HepG2 (cell line): ENCODE measurements around the gene HES7. TPM values are rescaled to one million over a fixed set of nuclear protein-coding genes. Genes with fewer than 3 reads are reported as not detected.
A peak's percentile ranks its signal among the peaks of the same experiment; 100 is the strongest.

ENCODE experiments used
- ATRX ChIP-seq: sonication (generic); formaldehyde crosslinking; IDR thresholded peaks from 2 replicates; pipeline ENCODE4 v1.4.0; 2020; ENCODE audit warnings: missing genetic modification reagents, borderline replicate concordance
- DPF2 ChIP-seq: sonication (generic); formaldehyde crosslinking; IDR thresholded peaks from 2 replicates; pipeline ENCODE4 v1.4.0; 2020; ENCODE audit warnings: mild to moderate bottlenecking, low read depth, missing genetic modification reagents, borderline replicate concordance
- HES4 ChIP-seq: sonication (generic); formaldehyde crosslinking; IDR thresholded peaks from 2 replicates; pipeline ENCODE4 v1.9.0; 2021; ENCODE audit warnings: mild to moderate bottlenecking, missing genetic modification reagents, borderline replicate concordance
- HMG20B ChIP-seq: conservative IDR thresholded peaks from 2 replicates; pipeline ENCODE4 v1.6.1; 2016; ENCODE audit warnings: missing genetic modification reagents, missing compliant biosample characterization
- HNF1A ChIP-seq, 2 experiments: sonication (generic) in 1 of 2; formaldehyde crosslinking in 1 of 2; IDR thresholded peaks; 2 replicates each; pipeline versions ENCODE4 v1.4.0 to v1.6.1; 2016 to 2020; ENCODE audit warnings: borderline replicate concordance in 1 of 2, low read depth in 1 of 2, mild to moderate bottlenecking in 1 of 2, missing genetic modification reagents in 1 of 2
- MEIS1 ChIP-seq: sonication (generic); formaldehyde crosslinking; IDR thresholded peaks from 2 replicates; pipeline ENCODE4 v1.9.0; 2021; ENCODE audit warnings: mild to moderate bottlenecking, missing genetic modification reagents, moderate library complexity, borderline replicate concordance
- MYC ChIP-seq: sonication (generic); formaldehyde crosslinking; IDR thresholded peaks from 2 replicates; pipeline ENCODE4 v1.9.0; 2021; ENCODE audit warnings: missing genetic modification reagents, borderline replicate concordance
- RBM22 ChIP-seq: fragments of 200-400 bp; formaldehyde crosslinking; optimal IDR thresholded peaks from 2 replicates; pipeline ENCODE3; 2017; ENCODE audit warnings: mild to moderate bottlenecking, low read length, moderate library complexity
- RFXANK ChIP-seq: IDR thresholded peaks from 2 replicates; pipeline ENCODE4 v1.6.1; 2016
- SP1 ChIP-seq, 2 experiments: fragments of 450-650 bp in 1 of 2; sonication (generic) in 1 of 2; formaldehyde crosslinking in 1 of 2; IDR thresholded peaks; 2 replicates each; pipeline versions ENCODE4 v1.4.0 to v1.6.1; 2016 to 2020; ENCODE audit warnings: missing genetic modification reagents in 1 of 2
- TEF ChIP-seq: sonication (generic); formaldehyde crosslinking; IDR thresholded peaks from 2 replicates; pipeline ENCODE4 v1.5.0; 2020; ENCODE audit warnings: missing genetic modification reagents
- ZBTB38 ChIP-seq: sonication (generic); formaldehyde crosslinking; IDR thresholded peaks from 2 replicates; pipeline ENCODE4 v1.5.1; 2020; ENCODE audit warnings: mild to moderate bottlenecking, missing genetic modification reagents
- ZNF124 ChIP-seq: sonication (generic); formaldehyde crosslinking; IDR thresholded peaks from 2 replicates; pipeline ENCODE4 v1.4.0; 2020; ENCODE audit warnings: missing genetic modification reagents
- ZNF343 ChIP-seq: sonication (generic); formaldehyde crosslinking; IDR thresholded peaks from 2 replicates; pipeline ENCODE4 v1.4.0; 2020; ENCODE audit warnings: mild to moderate bottlenecking, missing genetic modification reagents
- ZNF512B ChIP-seq: sonication (generic); formaldehyde crosslinking; IDR thresholded peaks from 2 replicates; pipeline ENCODE4 v1.5.1; 2020; ENCODE audit warnings: missing genetic modification reagents, mild to moderate bottlenecking, borderline replicate concordance
- ZNF687 ChIP-seq: sonication (generic); formaldehyde crosslinking; IDR thresholded peaks from 2 replicates; pipeline ENCODE4 v1.5.1; 2020; ENCODE audit warnings: mild to moderate bottlenecking, missing genetic modification reagents, moderate library complexity
- polyA plus RNA-seq, 8 experiments: library from polyadenylated mRNA; depleted of rRNA in 3 of 8; stranded (reverse) in 7 of 8; unstranded in 1 of 8; fragments of >200 nt; fragmentation: Illumina TruSeq in 4 of 8; extraction: Trizol in 4 of 8; gene quantifications; 2 replicates each; pipeline versions ENCODE4 v1.2.1 to v1.2.3, GENCODE V29; 2011 to 2016; ENCODE audit warnings: low read depth in 4 of 8, missing spikeins in 1 of 8, mixed read lengths in 1 of 8; ENCODE audit not compliant: insufficient read depth in 1 of 8
- total RNA-seq, 5 experiments: library from RNA; depleted of rRNA; stranded (reverse); fragments of >200 nt; fragmentation: Illumina TruSeq; extraction: Trizol; gene quantifications; 2 replicates each; pipeline ENCODE4 v1.2.3, GENCODE V29; 2016; ENCODE audit warnings: low read depth in 1 of 5

The HES7 gene
- total and polyA plus RNA-seq, 2 of the 13 experiments (the other 11 are each of a cell fraction or from before 2014, with no cell fraction given), result not detected

- no peak for TF ChIP-seq HNF1A (IDR thresholded peaks at IDR 0.05; ENCODE audit: low read depth)
- TF ChIP-seq HNF1A (CRISPR knock-in tag; IDR thresholded peaks at IDR 0.05; ENCODE audit: borderline replicate concordance), result no peak
- TF ChIP-seq MEIS1 (CRISPR knock-in tag), result no peak
- TF ChIP-seq TEF, result no peak
- no peak for TF ChIP-seq HES4 (CRISPR knock-in tag)
- no peak for TF ChIP-seq RBM22
- TF ChIP-seq HMG20B (CRISPR knock-in tag), result no peak
- TF ChIP-seq SP1 (IDR thresholded peaks at IDR 0.05), result no peak
- TF ChIP-seq SP1 (CRISPR knock-in tag; IDR thresholded peaks at IDR 0.05), result no peak
- TF ChIP-seq ATRX (CRISPR knock-in tag), result no peak
- no peak for TF ChIP-seq ZNF512B (CRISPR knock-in tag)
- TF ChIP-seq MYC (CRISPR knock-in tag), result peak; percentile 48; the same call in 1 of the 2 replicates
- TF ChIP-seq DPF2 (CRISPR knock-in tag), result no peak
- no peak for TF ChIP-seq ZBTB38 (CRISPR knock-in tag)
- peak; percentile 64 for TF ChIP-seq ZNF687 (CRISPR knock-in tag)
- TF ChIP-seq ZNF124 (CRISPR knock-in tag), result peak; percentile 51; the same call in 1 of the 2 replicates
- TF ChIP-seq ZNF343 (CRISPR knock-in tag), result no peak
- TF ChIP-seq RFXANK (CRISPR knock-in tag), result no peak
Observed at GRCh38 chr17:8120520-8121406, 3.1 kb downstream of the HES7 start (continued).
